ENCODE data around the gene KSR1. TPM values are rescaled to one million over a fixed set of nuclear protein-coding genes. Genes with fewer than 3 reads are reported as not detected.
"Not testable (repeated sequence)": the region's sequence is repeated elsewhere in the genome, so short reads cannot be mapped to it uniquely, and the experiment has no call there.

Gene KSR1
- total and polyA plus RNA-seq, 10 of the 15 experiments (the other 5 are each of a cell fraction or from before 2014, with no cell fraction given): 0.97 to 66.6 (median 22.9) TPM

- POLR2A ChIA-PET; BruUV-seq (replicated peaks); H3K27ac ChIP-seq (ENCODE audit: control insufficient read depth, insufficient read depth); in situ Hi-C loops (cut with MboI); H3K4me2 ChIP-seq (ENCODE audit: control insufficient read depth, insufficient read depth); FAIRE-seq; H3K9me3 ChIP-seq (replicated peaks; ENCODE audit: control insufficient read depth, insufficient read depth, low read length); H3K27me3 ChIP-seq (replicated peaks in 1 of 2; ENCODE audit: control insufficient read depth in 2 of 2, insufficient read depth in 2 of 2, low read length in 1 of 2); H3K9ac ChIP-seq (ENCODE audit: control insufficient read depth, insufficient read depth, low read length); SMC1A ChIA-PET (ENCODE audit: uncharacterized antibody, unreplicated experiment); CTCF ChIA-PET; H3K4me1 ChIP-seq (ENCODE audit: control insufficient read depth, insufficient read depth, low read length); ATAC-seq; DNase-seq (ENCODE audit: low read depth, low spot score); H2AFZ ChIP-seq (ENCODE audit: control insufficient read depth, low read depth, low read length); H3K4me3 ChIP-seq; H3K79me2 ChIP-seq (ENCODE audit: control insufficient read depth, insufficient read depth, low read length); H3K36me3 ChIP-seq (ENCODE audit: control insufficient read depth in 2 of 2, insufficient read depth in 2 of 2, low read length in 1 of 2); H4K20me1 ChIP-seq (ENCODE audit: control insufficient read depth, insufficient read depth); intact Hi-C loops (cut with micrococcal nuclease; ENCODE audit: unreplicated experiment): not testable (repeated sequence)
- RAD21 ChIA-PET (ENCODE audit: unreplicated experiment): interaction anchor here (0.5 kb wide), 1 partner anchor 1120 kb away, joined by 3 read pairs; no protein-coding TSS in a partner anchor
- 64% methylated on average over 6 of the region's 6 CpGs for WGBS (ENCODE audit: insufficient coverage, insufficient replicate concordance, low lambda C conversion rate, missing lambda C conversion rate)
Observed at GRCh38 chr17:27421626-27422025, 34.6 kb upstream of the KSR1 start.

GRCh38 chr17:27422601-27423000, 33.6 kb upstream of the KSR1 start:
- ChIA-PET RAD21 (ENCODE audit: unreplicated experiment) (no interaction called here), POLR2A (no interaction called here), CTCF (no interaction called here), SMC1A (ENCODE audit: uncharacterized antibody, unreplicated experiment) (no interaction called here)
- in situ Hi-C loops (cut with MboI): no loop called here
- Histone ChIP-seq H3K27ac (ENCODE audit: control insufficient read depth, insufficient read depth) (no peak overlapping the region), H3K4me1 (ENCODE audit: control insufficient read depth, insufficient read depth, low read length) (peaks cover 3% of the 10 kb centered on the region; the same call in 1 of the 2 replicates), H3K9me3 (replicated peaks; ENCODE audit: control insufficient read depth, insufficient read depth, low read length) (no peaks in the 10 kb centered on the region), H3K4me3 (no peak overlapping the region), H3K27me3 (replicated peaks in 1 of 2; ENCODE audit: control insufficient read depth in 2 of 2, insufficient read depth in 2 of 2, low read length in 1 of 2) (no peaks in the 10 kb centered on the region; a peak in 1 of 4 replicates), H3K36me3 (ENCODE audit: control insufficient read depth in 2 of 2, insufficient read depth in 2 of 2, low read length in 1 of 2) (no peaks in the 10 kb centered on the region), H3K4me2 (ENCODE audit: control insufficient read depth, insufficient read depth) (no peak overlapping the region), H2AFZ (ENCODE audit: control insufficient read depth, low read depth, low read length) (no peak overlapping the region), H3K79me2 (ENCODE audit: control insufficient read depth, insufficient read depth, low read length) (no peaks in the 10 kb centered on the region), H4K20me1 (ENCODE audit: control insufficient read depth, insufficient read depth) (no peaks in the 10 kb centered on the region), H3K9ac (ENCODE audit: control insufficient read depth, insufficient read depth, low read length) (no peak overlapping the region)
- intact Hi-C loops (cut with micrococcal nuclease; ENCODE audit: unreplicated experiment): no loop called here
- no TSS peak for BruUV-seq (replicated peaks)
- DNase-seq (ENCODE audit: low read depth, low spot score) (no peak), ATAC-seq (no peak), FAIRE-seq (no peak)
- 66% methylated on average over 7 of the region's 7 CpGs for WGBS (ENCODE audit: insufficient coverage, insufficient replicate concordance, low lambda C conversion rate, missing lambda C conversion rate)
- TF ChIP-seq BHLHE40 (IDR thresholded peaks at IDR 0.05; ENCODE audit: borderline replicate concordance in 1 of 2, low read depth in 2 of 2, low read length in 1 of 2) (no peak), SP1 (IDR thresholded peaks at IDR 0.05; ENCODE audit: low read depth, low read length) (no peak), ZNF217 (IDR thresholded peaks at IDR 0.05) (no peak), GABPA (IDR thresholded peaks at IDR 0.05; ENCODE audit: low read depth) (no peak), BCL3 (IDR thresholded peaks at IDR 0.05; ENCODE audit: borderline replicate concordance, insufficient read depth, low read depth, low read length, poor library complexity, severe bottlenecking) (no peak)

Measured in GM12878 (cell line).